PC-9 (cell line): ENCODE data around the gene TMEM52.

ENCODE experiments used
- CTCF ChIP-seq: fragments of 200-600 bp; sonication (generic); conservative IDR thresholded peaks from 2 replicates; pipeline ENCODE4 v1.6.1; 2017; ENCODE audit warnings: mixed run types, antibody characterized with exemption, mild to moderate bottlenecking, moderate library complexity
- EZH2 ChIP-seq: fragments of 200-600 bp; sonication (generic); IDR thresholded peaks from 2 replicates; pipeline ENCODE4 v1.8.0; 2017; ENCODE audit warnings: antibody characterized with exemption, low read depth

GRCh38 chr1:1954831-1955441 is 35.9 kb upstream of the TMEM52 start:
- TF ChIP-seq CTCF = no peak; the same call in 1 of the 2 replicates
- no peak for TF ChIP-seq EZH2
